SU-DHL-6 (cell line): Measurements from ENCODE around the gene PCBP2.

Source experiments
- CTCF ChIP-seq: fragments of 200-600 bp; sonication (generic); IDR thresholded peaks from one replicate; pipeline ENCODE4 v1.5.1; 2017; ENCODE audit warnings: antibody characterized with exemption, mild to moderate bottlenecking, low read length, moderate library complexity; ENCODE audit not compliant: insufficient read depth, poor library complexity, severe bottlenecking
- EZH2phosphoT487 ChIP-seq: fragments of 200-600 bp; sonication (generic), shearing (Covaris generic); conservative IDR thresholded peaks from 2 replicates; pipeline ENCODE4 v1.6.1; 2018; ENCODE audit warnings: mild to moderate bottlenecking, antibody characterized with exemption, low read length, moderate library complexity, mixed read lengths

GRCh38 chr12:53510181-53510812 lies 58.4 kb downstream of the PCBP2 start:
- TF ChIP-seq CTCF (no peak), EZH2phosphoT487 (no peak)
